ENCODE data around the gene PTPDC1. TPM values are rescaled to one million over a fixed set of nuclear protein-coding genes. Genes with fewer than 3 reads are reported as not detected.
"Not testable (repeated sequence)": the region's sequence is repeated elsewhere in the genome, so short reads cannot be mapped to it uniquely, and the experiment has no call there.

The PTPDC1 gene
- polyA plus RNA-seq, 3 donors, result 10.4 to 15.3 (median 11.5) TPM

GRCh38 chr9:94082553-94082952 is 1.7 kb upstream of the PTPDC1 start:
- DNase-seq (ENCODE audit: extremely low read depth in 1 of 11, low read depth in 9 of 11, low spot score in 4 of 11), result peak in 1 of 11 donors; percentile 9

GRCh38 chr9:94082956-94083355 is 1.3 kb upstream of the PTPDC1 start:
- no peak for DNase-seq (ENCODE audit: extremely low read depth in 1 of 11, low read depth in 9 of 11, low spot score in 4 of 11)

- peak in 1 of 11 donors; percentile 18 for DNase-seq (ENCODE audit: extremely low read depth in 1 of 11, low read depth in 9 of 11, low spot score in 4 of 11)
Measured at GRCh38 chr9:94083384-94083783, 880 bp upstream of the PTPDC1 start.

- no peak for DNase-seq (ENCODE audit: extremely low read depth in 1 of 11, low read depth in 9 of 11, low spot score in 4 of 11)
Measured at GRCh38 chr9:94085062-94085639, 887 bp downstream of the PTPDC1 start.

- DNase-seq (ENCODE audit: extremely low read depth in 1 of 11, low read depth in 9 of 11, low spot score in 4 of 11), result no peak
Measured at GRCh38 chr9:94086486-94087345, 2.5 kb downstream of the PTPDC1 start.

- DNase-seq (ENCODE audit: extremely low read depth in 1 of 11, low read depth in 9 of 11, low spot score in 4 of 11), result not testable (repeated sequence)
Measured at GRCh38 chr9:94094219-94095145, 10.2 kb downstream of the PTPDC1 start.

- DNase-seq (ENCODE audit: extremely low read depth in 1 of 11, low read depth in 9 of 11, low spot score in 4 of 11), result no peak
Measured at GRCh38 chr9:94096819-94097577, 12.7 kb downstream of the PTPDC1 start.

GRCh38 chr9:94097788-94098414 is 13.6 kb downstream of the PTPDC1 start:
- DNase-seq (ENCODE audit: extremely low read depth in 1 of 11, low read depth in 9 of 11, low spot score in 4 of 11), result no peak

GRCh38 chr9:94100152-94100879 is 16.1 kb downstream of the PTPDC1 start:
- no peak for DNase-seq (ENCODE audit: extremely low read depth in 1 of 11, low read depth in 9 of 11, low spot score in 4 of 11)

GRCh38 chr9:94101162-94101853 is 17.0 kb downstream of the PTPDC1 start:
- no peak for DNase-seq (ENCODE audit: extremely low read depth in 1 of 11, low read depth in 9 of 11, low spot score in 4 of 11)

- no peak for DNase-seq (ENCODE audit: extremely low read depth in 1 of 11, low read depth in 9 of 11, low spot score in 4 of 11)
Measured at GRCh38 chr9:94108584-94108983, 24.3 kb downstream of the PTPDC1 start.

- no peak for DNase-seq (ENCODE audit: extremely low read depth in 1 of 11, low read depth in 9 of 11, low spot score in 4 of 11)
Measured at GRCh38 chr9:94110821-94111252, 26.6 kb downstream of the PTPDC1 start.

GRCh38 chr9:94111446-94111845 is 27.2 kb downstream of the PTPDC1 start:
- no peak for DNase-seq (ENCODE audit: extremely low read depth in 1 of 11, low read depth in 9 of 11, low spot score in 4 of 11)

GRCh38 chr9:94112716-94113465 is 28.6 kb downstream of the PTPDC1 start:
- no peak for DNase-seq (ENCODE audit: extremely low read depth in 1 of 11, low read depth in 9 of 11, low spot score in 4 of 11)

GRCh38 chr9:94120088-94120487 is 35.8 kb downstream of the PTPDC1 start:
- not testable (repeated sequence) for DNase-seq (ENCODE audit: extremely low read depth in 1 of 11, low read depth in 9 of 11, low spot score in 4 of 11)

- no peak for DNase-seq (ENCODE audit: extremely low read depth in 1 of 11, low read depth in 9 of 11, low spot score in 4 of 11)
Measured at GRCh38 chr9:94120854-94121376, 36.7 kb downstream of the PTPDC1 start.

Measured in renal cortex interstitium (tissue), 11 donors.